Lung microvascular endothelial cell (primary cell): ENCODE measurements around the gene KDELR1. TPM values are rescaled to one million over a fixed set of nuclear protein-coding genes. Genes with fewer than 3 reads are reported as not detected.
"Not testable (repeated sequence)": the region's sequence is repeated elsewhere in the genome, so short reads cannot be mapped to it uniquely, and the experiment has no call there.

Experiments
- DNase-seq, 2 donors: peaks; one replicate each; pipeline versions ENCODE4 v3.0.0 to v3.0.0-alpha.2; 2010; ENCODE audit warnings: low read depth in 2 of 2
- total RNA-seq: library from RNA; depleted of rRNA; stranded (reverse); fragments of >200 nt; gene quantifications from 2 replicates; pipeline ENCODE4 v1.2.1, GENCODE V29; 2014

Gene KDELR1
- total RNA-seq, 1 donor from 2014 or later, result 34.9 TPM

DNA sequence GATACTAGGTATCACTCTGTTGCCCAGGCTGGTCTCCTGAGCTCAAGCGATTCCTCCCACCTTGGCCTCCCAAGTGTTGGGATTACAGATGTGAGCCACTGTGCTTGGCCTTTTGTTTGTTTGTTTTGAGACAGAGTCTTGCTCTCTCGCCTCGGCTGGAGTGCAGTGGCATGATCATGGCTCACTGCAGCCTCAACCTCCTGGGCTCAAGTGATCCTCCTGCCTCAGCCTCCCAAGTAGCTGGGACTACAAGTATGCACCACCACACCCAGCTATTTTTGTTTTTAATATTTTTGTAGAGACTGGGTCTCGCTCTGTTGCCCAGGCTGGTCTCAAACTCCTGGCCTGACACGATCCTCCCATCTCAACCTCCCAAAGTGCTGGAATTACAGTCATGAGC is 19.6 kb downstream of the KDELR1 start:
- not testable (repeated sequence) for DNase-seq

DNA sequence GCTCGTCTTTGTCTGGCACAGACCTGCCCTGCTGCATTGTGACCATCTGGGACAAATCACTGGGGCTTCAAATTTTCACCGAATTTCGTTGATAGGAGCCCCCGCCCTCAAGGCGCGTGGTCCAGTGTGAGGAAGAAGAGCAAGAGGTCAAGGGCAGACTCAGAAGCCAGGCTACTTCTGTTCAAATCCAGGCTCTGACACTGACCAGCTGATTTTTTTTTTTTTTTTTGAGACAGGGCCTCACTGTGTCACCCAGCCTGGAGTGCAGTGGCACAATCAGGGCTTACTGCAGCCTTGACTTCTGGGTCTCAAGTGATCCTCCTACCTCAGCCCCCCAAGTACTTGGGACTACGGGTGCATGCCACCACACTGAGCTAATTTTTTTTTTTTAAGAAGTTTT is 20.0 kb downstream of the KDELR1 start:
- no peak for DNase-seq

DNA sequence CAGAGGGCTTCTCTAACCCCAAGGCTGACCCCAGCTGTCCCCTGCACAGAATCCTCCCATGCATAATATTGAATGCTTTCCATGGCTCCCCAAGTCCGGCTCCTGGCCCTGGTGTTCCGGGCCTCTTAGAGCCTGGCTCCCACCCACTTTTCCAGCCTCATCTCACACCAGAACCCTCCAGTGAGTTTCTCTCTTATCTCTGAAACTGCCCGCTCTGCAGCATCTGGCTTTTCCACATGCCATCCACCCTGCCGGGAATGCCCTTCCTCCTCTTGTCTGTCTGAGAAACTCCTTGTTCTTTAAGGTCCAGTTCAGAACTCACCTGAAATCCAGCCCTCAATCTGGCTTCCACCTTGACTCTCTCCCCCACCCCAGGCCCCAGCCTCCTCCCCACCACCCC is 20.4 kb downstream of the KDELR1 start:
- DNase-seq, result no peak

DNA sequence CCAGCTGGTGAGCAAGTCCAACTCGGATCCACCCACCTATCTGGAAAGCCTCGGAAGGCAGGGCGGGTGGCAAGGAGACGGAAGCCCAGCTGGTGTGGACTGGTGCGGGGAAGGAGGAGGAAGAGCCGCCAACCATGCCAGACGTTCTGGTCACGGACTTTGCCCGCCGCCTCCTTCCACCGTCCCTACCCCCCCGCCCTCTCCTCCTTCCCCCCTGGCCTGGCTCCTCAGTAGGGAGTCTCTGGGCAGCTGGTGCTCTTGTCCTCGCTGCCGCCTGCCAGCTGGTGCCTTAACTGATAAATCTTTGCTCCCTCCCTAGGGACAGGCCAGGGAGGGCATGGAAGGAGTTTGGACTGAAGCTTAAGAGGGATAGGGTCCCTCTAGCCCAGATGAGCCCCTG is 22.4 kb downstream of the KDELR1 start:
- DNase-seq, result no peak

DNA sequence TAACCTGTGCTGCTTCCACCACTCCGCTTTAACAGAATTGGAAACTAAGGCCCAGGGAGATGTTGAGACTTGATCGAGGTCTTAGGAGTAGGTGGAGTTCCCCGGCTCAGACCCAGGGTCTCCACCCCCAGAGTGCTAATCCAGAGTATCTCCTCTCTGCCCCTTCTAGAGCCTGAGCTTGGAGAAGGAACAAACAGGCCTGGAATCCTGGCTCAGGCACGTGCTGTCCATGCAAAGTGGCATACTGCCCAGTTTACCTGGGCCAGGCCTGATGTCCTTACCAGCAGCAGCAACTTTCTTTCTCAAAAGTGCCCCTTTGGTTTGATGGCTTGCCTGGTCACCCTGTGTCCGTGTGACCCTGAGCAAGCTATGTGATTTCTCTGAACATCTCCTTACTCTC is 23.5 kb downstream of the KDELR1 start:
- DNase-seq, result no peak

DNA sequence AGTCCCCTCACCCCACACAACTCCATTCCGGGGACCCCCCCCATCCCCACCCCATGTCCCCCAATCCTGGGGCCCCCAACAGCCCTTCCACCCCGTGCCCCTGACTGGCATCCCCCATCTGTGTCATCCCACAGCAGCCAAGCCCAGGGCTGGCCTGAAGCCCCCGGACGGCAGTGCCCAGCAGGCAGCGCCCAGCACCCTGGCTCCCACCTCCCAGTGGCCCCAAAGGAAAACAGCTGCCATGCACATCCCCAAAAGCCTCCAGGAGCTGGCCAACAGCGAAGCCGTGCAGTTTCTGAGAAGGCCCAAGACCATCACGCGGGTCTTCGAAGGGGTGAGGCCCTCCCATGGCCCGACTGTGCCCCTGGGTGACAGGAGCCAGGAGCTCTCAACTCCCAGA is 25.7 kb downstream of the KDELR1 start:
- DNase-seq, result no peak

DNA sequence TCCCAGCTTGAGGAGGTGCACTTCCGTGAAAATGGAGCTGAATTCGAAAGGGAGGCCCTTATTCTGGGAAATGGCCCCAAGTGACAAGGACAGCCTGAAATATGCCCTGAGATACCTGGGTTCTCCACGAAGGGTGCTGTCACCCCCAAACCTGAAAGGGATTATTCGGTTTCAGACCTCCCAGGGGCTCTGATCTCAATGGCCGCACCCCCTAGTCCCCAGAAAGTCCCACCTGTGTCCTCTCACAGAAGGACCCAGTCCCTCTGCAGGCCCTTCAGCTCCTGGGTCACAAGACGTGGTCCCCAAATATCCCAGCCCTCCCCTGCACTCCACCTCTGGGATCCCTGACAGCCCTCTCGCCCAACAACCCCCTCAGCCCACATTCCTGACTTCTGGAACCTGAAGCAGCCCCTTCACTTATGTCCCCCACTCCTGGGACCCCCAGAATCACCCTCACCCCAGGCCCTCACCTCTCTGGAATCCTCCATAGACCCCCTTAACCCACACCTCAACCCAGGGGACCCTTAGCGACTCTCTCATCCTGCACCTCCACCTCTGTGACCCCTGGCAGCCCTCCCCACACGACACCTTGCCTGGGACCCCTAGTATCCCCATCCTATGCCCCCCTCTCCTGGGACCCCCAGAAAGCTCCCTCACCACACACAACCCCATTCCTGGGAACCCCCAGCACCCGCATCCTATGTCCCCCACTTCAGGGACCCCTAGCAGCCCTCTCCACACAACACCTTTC is 26.6 kb downstream of the KDELR1 start:
- DNase-seq, result no peak

DNA sequence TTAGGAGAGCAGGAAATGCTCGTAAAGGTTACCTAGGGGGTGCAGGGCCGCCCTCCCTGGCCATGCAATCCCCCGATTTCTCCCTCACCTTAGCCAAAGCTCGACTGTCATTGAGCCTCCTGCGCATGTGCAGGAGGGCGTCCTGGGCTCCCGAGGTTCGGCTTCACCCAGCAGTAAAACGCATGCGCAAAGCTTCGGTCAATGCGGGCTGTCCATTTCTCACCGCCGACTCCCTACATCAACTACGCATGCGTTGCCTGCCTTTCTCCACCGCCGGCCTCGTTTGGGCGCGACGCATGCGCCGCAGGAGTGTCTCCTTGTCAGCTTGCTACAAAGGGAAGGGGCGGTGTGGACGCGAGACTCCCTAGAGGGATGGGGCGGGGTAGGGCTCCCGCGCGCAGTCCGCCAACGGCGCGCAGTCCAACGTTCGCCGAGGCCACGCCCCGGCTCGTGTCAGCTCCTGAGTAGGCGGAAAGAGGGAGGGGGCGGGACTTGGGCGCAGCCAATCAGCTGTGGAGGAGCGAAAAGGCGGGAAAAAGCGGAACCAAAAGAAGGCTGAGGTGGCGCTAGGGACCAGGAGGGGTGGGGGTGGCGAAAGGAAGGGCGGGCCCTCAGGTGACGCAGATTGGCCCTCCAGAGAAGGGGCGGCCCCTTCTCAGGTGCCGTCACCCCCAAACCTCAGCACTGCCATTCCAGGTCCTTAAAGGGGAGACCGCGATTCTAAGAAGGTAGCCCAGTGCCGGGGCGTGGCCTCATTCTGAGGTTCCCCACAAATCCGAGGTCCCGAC is 27.3 kb downstream of the KDELR1 start, which contains the start of the genes SYNGR4 and TMEM143:
SYNGR4 (plus strand) TSS at position 558 of the 788 bp plus-strand sequence. CDS start 1,476 bp downstream, outside the sequence.
TMEM143 (minus strand) TSS at position 131 of the 788 bp plus-strand sequence; CDS start at position 111, 20 bp downstream.
- peak; percentile 100 for DNase-seq

DNA sequence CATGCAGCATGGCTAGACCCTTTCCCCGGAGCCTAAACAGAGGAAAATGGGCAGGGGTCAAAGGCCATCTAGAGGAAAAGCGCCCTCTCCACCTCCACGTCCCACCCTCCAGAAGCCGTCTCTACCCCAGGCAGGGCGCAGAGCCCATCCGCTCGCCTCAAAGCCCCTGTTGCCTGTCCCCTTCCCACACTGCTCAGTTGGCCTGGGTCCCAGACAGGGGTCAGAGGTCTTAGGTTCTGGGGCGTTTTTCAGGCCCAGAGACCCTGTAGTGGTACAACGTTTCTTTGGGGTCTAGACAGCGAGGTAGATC is 27.9 kb downstream of the KDELR1 start:
- DNase-seq, result no peak

DNA sequence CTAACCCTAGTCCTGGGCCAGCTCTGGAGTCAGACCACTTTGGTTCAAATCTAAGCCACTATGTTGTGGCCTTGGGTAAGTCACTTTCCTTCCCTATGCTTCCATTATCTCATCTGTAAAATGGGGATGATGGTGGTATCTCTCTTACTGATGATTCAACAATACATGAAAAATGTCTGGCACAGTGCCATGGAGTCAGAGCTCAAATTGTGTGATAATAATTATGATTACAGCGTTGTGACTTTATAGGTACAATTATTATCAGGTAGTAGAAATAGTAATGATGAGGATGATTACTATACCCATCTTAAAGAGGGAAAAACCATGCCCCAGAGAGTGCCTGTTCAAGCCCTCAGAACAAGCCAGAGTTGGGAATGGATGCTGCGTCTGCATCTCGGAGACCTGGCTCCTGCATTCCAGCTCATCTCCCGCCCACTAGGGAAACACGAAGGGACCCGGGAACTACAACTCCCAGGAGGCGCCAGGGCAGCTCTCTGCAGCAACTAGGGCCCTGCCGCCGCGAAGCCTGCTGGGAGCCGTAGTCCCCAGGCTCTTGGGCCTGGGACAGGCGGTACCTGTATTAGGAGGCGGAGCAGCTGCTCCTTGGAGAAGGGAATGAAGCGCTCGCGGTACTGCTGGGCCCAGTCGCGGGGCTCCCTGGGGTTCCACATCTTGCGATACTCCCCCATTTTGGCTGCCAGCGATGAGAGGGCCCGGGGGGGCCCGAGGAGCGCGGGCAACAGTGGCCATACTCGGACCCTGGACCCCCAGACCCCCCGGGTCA is 28.4 kb downstream of the KDELR1 start:
- peak; percentile 94 for DNase-seq

DNA sequence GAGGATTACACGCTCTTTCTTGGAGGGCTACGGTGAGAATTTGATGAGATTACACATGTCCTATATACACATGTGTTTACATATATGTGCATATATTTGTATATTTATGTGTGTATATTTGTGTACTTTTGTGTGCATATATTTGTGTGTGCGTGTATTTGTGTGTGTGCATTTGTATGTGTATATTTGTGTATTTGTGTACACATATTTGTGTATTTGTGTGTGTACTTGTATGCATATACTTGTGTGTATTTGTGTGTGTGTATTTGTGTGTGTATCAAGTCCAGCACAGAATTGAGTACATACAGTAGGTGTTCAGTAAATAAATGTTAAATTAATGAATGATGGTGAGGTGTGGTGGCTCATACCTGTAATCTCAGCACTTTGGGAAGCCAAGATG is 29.4 kb downstream of the KDELR1 start:
- no peak for DNase-seq

DNA sequence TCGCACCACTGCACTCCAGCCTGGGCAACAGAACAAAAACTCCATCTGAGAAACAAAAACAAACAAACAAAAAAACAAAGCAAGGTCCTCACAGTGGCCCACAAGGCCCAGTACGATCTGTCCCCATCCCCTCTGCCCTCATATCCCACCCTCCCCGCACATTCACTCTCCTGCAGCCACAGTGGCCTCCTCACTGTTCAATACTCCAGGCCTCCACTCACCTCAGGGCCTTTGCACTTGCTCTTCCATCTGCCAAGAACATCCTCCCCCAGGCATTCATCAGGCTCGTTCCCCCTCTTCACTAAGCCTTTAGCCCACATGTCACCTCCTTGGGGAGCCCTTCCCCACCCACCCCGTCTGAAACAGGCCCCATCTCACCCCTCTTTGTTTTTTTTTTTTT is 32.2 kb downstream of the KDELR1 start:
- DNase-seq, result no peak

DNA sequence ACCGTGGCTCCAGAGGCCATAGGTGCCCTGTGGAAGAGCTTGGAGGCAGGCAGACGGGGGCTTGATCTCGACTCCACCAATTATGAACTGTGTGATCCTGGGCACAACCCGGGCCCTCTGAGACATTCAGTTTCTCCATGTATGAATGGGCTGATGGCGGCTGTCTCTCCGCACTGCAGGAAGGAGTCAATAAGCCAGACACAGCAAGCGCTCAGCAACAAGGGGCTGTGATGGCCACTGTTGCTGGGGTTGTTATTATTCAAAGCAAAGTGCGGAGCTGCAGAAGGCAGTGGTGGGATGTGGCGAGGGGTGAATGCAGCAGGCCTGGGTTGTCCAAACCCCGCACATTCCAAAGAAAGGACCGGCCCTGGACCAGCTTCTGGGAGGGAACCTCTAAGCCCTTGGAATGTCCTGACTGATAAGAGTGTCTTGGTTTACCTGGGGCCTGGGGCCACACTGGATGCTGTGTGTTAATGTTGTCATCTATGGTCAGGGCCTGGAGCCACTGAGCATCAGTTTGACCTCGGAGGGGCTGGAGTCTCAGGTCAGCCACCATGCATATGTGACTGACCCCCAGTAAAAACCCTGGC is 35.9 kb downstream of the KDELR1 start:
- no peak for DNase-seq

DNA sequence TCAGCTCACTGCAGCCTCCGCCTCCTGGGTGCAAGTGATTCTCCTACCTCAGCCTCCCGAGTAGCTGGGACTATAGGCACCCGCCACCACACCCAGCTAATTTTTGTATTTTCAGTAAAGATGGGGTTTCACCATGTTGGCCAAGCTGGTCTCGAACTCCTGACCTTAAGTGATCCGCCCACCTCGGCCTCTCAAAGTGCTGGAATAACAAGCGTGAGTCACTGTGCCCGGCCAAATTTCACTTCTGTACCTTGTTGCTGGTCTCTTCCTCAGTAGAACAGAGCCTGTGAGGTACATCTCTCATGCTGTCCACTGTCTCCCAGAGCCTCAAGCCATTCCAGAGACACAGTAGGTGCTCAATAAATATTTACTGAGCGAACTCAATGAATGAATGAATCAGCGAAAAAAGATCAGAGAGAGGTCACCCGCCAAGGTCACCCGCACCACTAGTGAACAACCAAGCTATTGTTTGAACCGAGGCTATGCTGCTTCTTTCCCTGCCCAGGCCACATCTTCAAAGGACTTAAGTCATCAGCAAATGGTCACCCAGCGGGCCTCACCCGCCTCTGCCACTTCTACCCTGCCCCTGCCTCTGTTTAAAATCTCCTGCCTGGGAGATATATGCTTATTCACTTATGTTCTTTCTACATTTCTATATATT is 36.9 kb downstream of the KDELR1 start:
- no peak for DNase-seq

DNA sequence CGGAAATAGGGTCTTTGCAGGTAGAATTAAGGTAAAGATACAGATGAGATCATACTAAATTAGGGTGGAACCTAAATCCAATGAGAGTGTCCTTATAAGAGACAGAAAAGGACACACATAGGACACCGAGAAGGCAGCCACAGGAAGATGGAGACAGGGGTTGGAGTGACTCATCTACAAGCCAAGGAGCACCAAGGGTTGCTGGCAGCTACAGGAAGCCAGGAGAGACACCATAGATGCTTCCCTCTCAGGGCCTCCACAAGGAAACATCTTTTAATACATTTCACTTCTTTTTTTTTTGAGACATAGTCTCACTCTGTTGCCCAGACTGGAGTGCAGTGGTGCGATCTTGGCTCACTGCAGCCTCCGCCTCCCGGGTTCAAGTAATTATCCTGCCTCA is 37.7 kb downstream of the KDELR1 start:
- DNase-seq, result peak in 1 of 2 donors; percentile 19

DNA sequence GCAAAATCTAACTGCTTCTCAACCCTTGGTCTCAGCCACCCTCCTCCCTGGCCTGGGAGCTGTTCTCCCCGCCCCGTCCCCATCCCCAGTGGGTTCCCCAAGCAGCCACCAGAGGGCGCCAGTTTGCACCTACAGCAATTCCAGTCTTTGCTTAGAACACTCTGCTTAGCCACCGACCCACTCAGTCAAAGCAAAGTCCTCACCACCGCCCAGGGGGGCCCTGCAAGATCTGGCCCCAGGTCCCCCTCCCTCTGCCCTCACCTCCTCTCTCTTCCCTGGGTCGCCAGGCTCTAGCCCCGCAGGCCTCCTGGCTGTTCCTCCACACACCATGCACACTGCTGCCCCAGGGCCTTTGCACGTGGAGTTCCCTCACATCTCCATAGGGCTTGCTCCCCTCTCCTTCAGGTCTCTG is 40.0 kb downstream of the KDELR1 start:
- DNase-seq, result peak; percentile 61 to 75

DNA sequence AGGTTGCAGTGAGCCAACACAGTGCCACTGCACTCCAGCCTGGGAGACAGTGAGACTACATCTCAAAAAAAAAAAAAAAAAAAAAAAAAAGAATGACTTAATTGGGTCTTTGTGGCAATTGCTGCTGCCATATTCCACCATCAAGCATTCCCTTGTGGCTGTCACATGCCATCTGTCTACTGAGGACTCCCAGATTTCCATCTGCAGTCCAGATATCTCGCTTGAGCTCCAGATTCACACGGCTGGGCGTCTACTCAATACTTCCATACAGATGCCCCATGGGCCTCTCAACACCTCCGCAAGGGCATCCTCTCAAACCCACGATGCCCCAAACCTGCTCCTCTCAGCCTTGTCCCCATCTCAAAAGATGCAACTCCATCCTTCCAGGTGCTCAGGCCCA is 40.5 kb downstream of the KDELR1 start:
- DNase-seq, result no peak

DNA sequence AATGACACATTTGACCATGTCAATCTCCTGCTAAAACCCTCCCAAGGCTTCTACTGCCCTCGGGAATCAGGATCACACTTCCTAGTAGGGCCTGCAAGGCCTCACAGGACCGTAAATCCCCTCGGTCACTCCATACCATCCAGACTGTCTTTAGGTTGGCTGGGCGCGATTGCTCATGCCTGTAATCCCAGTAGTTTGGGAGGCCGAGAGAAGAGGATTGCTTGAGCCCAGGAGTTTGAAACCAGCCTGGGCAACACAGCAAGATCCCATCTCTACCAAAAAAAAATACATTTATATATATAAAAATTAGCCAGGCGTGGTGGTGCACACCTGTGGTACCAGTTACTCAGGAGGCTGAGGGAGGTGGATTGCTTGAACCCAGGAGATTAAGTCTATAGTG is 42.6 kb downstream of the KDELR1 start:
- no peak for DNase-seq

DNA sequence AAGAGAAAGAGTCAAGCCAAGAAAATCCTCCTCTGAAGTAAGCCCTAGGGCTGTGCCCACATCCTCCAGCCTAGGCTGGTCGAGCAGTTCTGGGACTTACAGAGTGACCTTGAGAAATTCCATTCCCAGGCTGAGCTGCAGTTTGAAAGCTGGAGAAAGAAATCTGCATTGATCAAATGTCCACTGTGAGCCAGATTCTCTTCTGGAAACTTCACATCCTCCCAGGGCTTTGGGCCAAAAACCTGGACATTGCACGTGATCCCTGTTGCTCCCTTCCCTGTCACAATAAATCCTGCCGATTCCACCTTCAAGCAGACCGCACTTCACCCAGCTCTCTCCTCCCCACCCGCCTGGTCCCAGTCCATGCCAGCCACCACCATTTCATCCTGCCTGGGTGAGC is 43.3 kb downstream of the KDELR1 start:
- DNase-seq, result peak; percentile 26 to 86

DNA sequence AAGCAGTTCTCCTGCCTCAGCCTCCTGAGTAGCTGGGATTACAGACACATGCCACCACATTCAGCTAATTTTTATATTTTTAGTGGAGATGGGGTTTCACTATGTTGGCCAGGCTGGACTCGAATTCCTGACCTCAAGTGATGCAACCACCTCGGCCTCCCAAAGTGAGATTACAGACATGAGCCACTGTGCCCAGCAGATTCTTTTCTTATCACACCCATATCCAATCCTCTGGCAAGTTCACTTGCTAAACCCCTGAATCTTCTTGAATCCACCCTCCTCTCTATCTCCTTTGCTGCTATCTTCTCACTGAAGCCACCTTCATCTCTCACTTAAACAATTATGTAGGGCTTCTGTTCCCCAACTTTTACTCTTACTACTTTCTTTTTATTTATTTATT is 45.2 kb downstream of the KDELR1 start:
- no peak for DNase-seq

DNA sequence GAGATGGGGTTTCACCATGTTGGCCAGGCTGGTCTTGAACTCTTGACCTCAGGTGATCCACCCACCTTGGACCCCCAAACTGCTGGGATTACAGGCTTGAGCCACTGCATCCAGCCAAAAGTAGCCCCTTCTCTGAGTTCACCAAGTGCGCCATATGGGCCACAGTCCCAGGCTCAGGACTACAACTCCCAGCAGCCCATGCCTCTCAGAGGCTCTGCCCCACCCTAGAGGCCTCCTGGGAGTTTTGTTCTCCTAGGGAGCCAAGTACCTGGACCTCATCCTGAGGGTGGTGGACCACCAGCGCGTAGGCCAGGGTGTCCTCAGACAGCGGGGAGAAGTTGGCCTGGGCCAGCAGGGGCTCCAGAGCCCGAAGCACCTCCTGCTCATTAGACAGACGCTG is 46.5 kb downstream of the KDELR1 start:
- no peak for DNase-seq
